ENCODE results near the gene CNNM3.

Gene CNNM3

DNA sequence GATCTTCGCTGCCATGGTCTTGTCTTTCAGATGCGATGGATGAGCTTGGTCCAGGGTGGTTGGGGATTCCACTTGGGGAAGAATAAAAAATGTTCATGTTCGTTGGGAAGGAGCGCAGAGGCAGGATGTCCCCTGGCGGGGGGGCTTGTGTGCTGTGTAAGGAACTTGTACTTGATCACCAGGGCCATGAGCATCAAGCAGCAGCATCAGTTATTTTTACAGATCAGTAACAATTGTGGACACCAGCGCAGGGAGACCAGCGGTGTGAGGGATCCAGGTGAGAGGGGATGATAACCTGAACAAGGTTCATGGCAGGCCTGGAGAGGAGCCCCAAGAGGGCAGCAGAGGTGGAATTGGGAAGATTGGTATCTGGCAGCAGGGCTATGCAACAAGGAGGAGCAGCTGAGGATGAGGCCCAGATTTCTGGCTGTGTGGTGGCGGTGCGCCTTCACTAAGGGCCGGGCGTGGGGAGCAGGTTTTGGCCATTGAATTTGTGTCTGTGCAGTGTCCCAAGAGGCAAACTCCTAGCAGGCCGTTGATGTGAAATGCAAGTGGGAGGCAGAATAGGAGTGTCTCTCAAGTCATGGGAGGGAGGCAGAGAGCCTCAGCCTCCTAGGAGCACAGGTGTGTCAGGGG lies 3.9 kb downstream of the CNNM3 start:
- DNase-seq = no peak

DNA sequence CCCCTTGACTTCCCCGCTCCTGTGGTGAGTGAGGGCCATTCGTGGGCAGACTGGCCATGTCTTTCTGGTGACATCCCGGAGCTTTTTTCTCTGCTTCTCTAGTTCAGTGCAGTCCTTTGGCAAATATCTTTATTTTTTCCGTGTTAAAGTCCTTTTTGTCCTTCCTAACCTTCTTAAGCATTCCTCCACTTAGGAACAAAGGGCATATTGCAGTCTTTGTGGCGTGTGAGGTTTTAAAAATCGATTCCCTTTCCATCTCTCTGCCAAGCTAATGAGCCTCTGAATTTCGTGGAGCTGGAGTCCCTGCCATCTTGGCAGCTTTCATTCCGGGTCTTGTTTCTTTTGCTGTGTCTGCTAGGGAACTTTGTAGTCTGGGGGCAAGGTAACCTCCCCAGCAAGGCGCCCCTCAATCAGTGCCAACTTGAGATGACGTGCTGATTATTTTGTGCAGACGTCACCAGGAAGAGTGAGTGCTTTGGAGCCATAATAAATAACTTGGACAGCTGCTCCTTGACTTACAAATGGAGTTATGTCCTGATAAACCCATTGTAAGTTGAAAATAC lies 5.1 kb downstream of the CNNM3 start:
- DNase-seq = no peak

DNA sequence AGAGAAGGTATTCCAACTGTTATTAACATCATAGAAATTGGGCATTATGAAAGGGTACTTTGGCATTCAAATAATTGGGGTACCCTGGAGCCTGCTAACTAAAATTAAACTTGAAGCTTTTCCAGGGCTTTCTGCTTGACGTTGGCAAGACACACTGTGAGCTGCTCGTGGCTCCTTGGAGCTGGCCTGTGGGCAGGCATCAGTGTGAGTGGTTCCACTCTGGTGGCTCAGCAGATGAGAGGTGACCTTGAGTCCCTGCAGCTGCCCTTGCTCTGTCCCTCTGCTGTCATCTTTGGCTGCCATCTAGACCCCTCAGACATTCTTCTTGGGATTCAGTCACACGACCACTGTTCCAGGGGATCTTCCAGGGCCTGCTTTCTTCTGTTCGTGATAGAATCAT lies 6.7 kb downstream of the CNNM3 start:
- DNase-seq = no peak

DNA sequence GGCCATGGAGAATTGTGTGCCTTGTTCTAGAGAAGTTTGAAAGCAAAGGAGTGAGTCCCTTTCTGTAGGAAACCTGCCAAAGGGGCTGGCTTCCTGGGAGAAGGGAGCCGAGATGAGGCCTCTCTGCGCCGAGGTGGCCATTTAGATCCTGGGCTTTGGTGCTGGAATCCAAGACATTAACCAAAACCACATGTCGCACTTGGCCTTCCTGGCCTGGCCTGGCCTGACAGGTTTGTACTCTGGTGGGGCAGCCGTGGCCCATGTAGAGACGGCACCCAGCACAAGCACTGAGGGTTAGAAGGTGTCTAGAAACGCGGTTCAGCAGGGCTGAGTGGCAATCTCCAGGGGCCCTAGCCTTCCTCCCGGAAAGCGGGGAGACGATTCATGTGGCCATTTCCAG lies 7.1 kb downstream of the CNNM3 start:
- DNase-seq = no peak

DNA sequence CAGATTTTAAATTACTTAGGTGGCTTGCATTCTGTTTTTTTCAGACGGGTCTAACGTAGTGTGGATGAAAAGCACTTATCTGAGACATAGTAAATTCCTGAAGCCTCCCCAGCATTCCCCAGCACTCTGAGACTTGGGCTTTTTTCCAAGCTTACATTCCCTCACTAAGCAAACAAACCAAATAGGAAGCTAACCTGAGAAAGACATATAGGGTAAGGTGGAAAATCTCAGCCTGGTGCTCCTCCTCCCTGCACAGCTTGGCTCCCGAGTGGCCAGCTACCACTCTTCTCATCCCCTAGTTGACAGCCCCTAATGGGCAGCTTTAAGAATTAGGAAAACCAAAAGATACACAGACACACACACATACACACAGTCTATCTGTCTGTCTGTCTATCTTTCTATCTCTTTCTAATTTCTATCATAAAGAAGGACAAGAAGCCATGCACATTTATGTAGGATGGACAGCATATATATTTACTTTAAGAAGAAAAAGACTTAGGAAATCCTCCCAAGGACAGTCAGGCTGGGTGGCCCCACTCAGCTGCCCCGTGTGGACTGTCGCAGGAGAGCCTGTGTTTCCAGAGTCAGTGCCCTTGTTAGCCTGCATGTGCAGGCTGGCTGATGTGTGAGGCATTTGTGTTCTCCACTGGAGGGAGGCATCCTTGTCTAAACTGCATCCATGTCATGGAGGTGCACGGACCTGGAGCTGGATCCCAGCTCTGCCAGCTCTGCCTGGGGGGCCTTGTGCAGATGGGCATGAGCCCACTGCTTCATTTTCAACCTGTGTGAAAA lies 8.2 kb downstream of the CNNM3 start:
- no peak for DNase-seq

- no peak for DNase-seq
Measured at GRCh38 chr2:96825057-96825456, 9.0 kb downstream of the CNNM3 start.

- no peak for DNase-seq
Measured at GRCh38 chr2:96826546-96827278, 10.6 kb downstream of the CNNM3 start.

GRCh38 chr2:96828436-96828835 lies 12.4 kb downstream of the CNNM3 start:
- DNase-seq = no peak

DNA sequence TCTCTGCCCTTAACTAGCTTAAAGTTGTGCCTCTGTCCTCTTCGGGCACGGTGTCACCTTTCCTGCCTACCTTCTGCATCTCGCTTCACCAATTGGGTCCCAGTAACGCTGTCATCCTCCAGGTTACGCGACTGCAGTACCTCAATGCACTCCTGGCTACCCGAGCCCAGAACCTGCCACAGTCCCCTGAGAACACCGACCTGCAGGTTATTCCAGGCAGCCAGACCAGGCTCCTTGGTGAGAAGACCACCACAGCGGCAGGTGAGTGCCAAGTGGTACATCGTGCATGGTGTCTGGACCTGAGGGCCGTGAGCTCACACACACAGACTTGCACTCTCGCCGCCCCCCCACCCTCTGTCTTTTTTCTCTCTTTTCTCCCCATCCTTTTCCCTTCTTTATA lies 12.8 kb downstream of the CNNM3 start:
- DNase-seq = no peak

DNA sequence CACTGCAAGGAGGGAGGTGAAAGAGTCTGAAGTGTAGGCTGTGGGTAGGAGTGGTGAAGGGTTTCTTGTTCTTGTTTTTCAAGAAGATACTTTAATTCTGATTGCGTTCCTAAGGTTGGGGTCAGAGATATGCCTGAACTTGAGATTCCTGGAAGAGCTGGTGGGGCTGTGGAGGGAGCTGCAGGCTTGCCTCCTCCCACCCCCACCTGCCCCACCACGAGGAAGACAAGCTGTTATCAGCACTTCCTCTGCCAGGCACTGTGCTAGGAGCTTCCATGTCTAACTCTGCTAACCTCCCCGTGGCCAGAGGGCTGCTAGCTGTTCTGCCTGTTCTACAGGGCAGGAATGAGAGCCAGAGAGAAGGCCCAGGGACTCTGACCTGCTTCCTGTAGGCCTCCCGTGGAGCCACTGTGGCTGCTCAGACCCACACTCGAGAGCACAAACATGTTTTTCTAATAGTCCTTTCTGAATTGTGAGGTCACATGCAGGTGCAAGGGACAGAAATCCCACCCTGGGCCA lies 14.0 kb downstream of the CNNM3 start:
- DNase-seq = no peak

DNA sequence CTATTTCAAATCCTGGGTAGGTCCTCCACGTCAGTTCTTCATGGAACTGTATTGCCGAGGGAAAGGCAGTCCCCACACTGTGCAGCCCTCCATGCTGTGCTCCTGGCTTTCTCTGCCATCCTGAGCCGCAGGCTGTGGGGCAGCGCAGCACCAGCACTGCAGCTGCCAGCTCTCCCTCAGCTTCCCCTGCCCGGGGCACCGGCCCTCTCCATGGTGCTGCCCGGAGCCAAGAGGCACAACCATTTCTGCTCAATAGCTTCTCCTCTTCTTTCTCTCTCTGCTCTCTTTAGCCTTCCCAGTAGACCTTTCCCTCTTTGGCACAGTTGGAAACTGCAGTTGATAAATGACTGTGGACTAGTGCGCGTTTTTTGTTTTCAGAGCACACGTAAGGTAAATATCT lies 15.6 kb downstream of the CNNM3 start:
- no peak for DNase-seq

GRCh38 chr2:96832408-96832753 lies 16.3 kb downstream of the CNNM3 start:
- DNase-seq = no peak

DNA sequence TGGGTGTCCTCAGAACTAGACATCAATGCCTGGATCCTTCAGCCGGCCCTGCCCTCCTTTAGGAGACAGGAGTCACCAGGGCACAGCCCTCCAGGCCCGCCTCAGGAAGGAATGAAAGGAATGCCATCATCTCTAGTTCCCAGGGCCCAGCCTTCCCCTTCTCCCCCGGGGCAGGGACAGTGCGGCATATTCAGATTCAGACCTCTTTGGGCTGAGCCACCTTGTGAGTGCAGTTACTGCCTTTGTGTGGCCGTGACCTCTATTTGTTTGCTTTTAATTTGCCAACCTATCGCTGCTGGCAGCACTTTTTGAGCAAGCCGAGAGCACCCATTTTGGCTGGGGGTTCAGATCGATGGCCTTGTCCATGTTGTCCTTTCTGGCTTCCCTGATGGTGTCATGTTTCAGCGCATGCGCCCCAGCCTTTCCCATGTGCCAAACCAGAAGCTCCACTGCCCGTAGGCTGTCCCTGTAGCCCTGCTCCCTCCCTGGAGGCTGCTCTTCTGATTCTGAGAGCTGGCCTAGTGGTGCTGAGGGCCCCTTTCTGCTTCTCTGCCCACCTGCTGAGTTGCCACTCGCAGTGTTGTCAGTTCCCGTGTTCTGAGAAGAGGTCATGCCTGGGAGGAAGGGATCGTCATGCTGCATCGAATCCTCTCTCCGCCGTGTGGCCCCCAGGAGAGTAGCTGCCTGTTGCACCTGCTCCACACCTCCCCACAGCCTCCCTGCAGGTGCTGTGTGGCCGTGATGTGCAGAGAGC lies 16.9 kb downstream of the CNNM3 start:
- peak; percentile 87 for DNase-seq

- no peak for DNase-seq
Measured at GRCh38 chr2:96835830-96836229, 19.8 kb downstream of the CNNM3 start.

- no peak for DNase-seq
Measured at GRCh38 chr2:96837575-96837974, 21.5 kb downstream of the CNNM3 start.

GRCh38 chr2:96838345-96839292 lies 22.6 kb downstream of the CNNM3 start:
- no peak for DNase-seq

DNA sequence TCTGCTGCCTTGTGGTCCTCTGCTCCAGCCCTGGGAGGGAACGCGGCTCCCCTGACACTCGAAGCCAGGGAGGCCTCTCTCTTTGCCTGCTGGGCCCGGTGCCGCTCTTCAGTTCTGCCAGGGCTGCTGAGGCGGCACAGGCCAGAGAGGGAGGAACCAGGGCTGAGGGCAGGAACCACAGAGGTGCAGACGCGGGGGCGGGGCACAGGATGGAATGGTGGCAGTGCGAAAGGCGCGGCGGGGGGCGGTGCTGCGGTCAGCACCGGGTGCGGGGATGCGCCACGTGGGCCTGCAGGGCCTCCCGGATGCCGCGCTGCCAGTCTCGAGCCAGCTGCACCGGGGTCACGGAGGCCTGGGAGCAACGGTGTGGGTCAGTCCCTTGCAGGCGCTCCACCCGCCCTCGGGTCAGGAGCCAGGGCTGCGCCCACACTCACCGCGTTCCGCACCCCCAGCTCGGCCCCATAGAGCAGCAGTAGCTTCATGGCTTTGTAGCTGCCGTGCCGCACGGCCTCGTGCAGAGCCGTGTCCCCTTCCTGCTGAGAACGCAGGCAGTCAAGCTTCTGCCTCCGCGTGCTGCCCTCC lies 23.3 kb downstream of the CNNM3 start:
- DNase-seq = no peak

DNA sequence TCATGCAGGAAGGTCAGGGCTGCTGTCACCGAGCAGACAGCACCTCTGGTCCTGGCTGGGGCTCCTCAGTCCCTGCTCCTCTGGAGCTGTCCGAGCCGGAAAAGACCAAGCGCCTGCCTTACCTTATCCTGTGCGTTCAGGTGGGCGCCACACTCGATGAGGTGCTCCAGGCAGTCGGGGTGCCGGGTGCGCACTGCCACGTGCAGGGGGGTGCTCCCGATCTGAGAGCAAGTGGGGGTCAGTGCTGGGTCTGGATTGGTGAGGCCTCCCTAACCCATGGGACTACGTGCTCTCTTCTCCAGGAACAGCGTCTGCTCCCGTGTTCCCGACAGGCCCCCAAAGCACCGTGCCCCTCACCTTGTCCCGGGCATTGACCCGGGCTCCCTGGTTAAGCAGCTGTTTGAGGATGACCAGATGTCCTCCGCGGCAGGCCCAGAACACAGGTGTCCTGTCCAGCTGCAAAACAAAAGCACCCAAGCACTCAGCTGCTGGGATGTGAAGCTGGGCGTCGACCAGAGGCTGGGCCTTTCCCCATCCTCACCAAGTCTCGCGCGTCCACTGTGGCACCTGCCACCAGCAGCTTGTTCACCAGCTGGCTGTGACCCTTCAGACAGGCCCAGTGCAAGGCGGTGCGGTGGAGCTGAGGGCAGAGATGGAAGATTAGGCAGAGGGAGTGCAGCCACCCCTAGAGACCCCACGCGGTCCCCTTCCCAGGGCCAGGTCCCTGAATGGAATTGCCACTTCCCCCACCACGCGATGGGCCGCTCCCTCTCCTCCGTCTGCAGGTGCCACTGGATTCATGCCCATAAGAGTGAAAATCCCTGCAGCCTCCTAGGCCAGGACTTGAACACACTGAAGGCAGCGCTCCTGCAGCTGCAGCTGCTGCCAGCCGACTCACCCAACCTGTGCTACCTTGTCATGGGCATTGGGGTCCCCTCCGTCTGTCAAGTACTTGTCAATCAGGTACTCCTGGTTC lies 24.1 kb downstream of the CNNM3 start:
- DNase-seq = no peak

DNA sequence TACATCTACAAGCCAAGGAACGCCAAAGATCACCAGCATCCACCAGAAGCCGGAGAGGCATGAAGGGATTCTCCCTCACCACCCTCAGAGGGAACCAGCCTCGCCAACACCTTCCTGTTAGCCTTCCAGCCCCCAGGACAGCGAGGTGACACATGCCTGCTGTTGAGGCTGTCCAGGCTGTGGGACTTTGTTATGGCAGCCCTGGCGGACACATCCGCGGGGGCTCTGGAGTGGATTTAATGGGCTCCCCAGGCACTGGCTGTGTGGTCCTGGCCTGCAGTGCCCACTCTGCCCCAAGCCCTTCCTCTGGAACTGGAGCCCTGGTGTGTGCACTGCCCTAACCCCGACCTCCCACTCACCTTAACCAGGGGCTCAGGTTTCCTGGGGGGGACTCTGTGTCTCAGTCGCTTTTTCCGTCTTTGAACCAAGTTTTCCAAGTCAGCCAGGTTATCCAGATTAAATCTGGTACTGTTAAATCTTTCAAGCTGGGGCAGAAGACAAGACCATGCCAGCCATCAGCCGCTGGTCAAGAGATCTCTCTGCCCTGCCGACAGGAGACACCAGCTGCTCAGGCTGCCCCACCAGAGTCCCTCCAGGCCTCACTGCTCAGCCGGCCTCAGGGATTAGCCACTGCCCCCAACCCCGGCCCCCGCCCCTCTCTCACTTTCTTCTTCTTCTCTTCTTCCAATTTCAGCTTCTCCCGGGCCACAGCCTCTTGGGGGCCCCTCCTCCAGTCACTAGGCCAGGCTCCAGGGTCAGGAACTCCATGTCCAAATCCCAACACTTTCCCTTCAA lies 25.8 kb downstream of the CNNM3 start:
- DNase-seq = no peak

All from NCI-H1092 (cell line).